Parathyroid adenoma (tissue), 2 donors: ENCODE measurements around the gene SLC23A2.

Experiments used
- H2AFZ ChIP-seq: fragments of 300-600 bp; sonication (generic); one replicate; pipeline ENCODE4 v1.7.0; 2017; ENCODE audit warnings: antibody characterized with exemption, mild to moderate bottlenecking
- H3K27ac ChIP-seq: fragments of 300-600 bp; sonication (generic); one replicate; pipeline ENCODE4 v1.7.0; 2017
- H3K27me3 ChIP-seq: fragments of 300-600 bp; sonication (generic); one replicate; pipeline ENCODE4 v1.7.0; 2017; ENCODE audit warnings: low read length; ENCODE audit not compliant: control insufficient read depth, insufficient read depth
- H3K36me3 ChIP-seq: fragments of 300-600 bp; sonication (generic); one replicate; pipeline ENCODE4 v1.7.0; 2017; ENCODE audit warnings: low read length; ENCODE audit not compliant: control insufficient read depth, insufficient read depth
- H3K4me1 ChIP-seq: fragments of 300-600 bp; sonication (generic); one replicate; pipeline ENCODE4 v1.7.0; 2017; ENCODE audit warnings: control low read depth
- H3K4me2 ChIP-seq: fragments of 300-600 bp; sonication (generic); one replicate; pipeline ENCODE4 v1.7.0; 2017; ENCODE audit warnings: low read length
- H3K4me3 ChIP-seq: fragments of 300-600 bp; sonication (generic); one replicate; pipeline ENCODE4 v1.7.0; 2017; ENCODE audit warnings: low read depth, low read length
- H3K79me2 ChIP-seq: fragments of 300-600 bp; sonication (generic); one replicate; pipeline ENCODE4 v1.7.0; 2017; ENCODE audit warnings: control low read depth
- H3K9ac ChIP-seq: fragments of 300-600 bp; sonication (generic); one replicate; pipeline ENCODE4 v1.7.0; 2017; ENCODE audit warnings: mild to moderate bottlenecking
- H3K9me3 ChIP-seq: fragments of 300-600 bp; sonication (generic); one replicate; pipeline ENCODE4 v1.7.0; 2017; ENCODE audit warnings: low read length; ENCODE audit not compliant: control insufficient read depth
- CTCF ChIP-seq: fragments of 300-600 bp; sonication (generic); IDR thresholded peaks from one replicate; pipeline ENCODE4 v1.7.0; 2017; ENCODE audit warnings: antibody characterized with exemption, mild to moderate bottlenecking
- donor health status: primary hyperparathyroidism.

The SLC23A2 gene

DNA sequence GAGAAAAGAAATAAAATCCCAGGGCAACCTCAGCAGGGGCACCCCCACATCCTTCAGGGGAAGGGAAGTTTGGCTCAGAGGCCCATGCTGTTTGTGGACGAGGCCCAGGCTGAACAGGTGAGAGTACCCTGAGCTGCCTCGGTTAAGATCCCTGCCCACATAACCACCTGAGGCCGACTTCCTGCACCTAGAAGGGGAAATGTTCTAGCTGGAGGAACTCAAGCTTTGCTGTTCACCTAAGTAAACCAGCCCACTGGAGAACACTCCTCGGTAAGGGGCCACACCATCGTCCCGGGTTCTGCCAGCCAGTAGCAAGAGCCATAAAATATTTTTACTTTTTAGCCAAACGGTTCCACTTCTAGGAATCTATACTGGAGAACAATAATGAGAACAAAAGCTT lies 88.2 kb downstream of the SLC23A2 start:
- H3K27me3 ChIP-seq, result no peaks in the 10 kb centered on the region
- H3K36me3 ChIP-seq, result no peaks in the 10 kb centered on the region
- no peak overlapping the region for H2AFZ ChIP-seq
- no peak overlapping the region for H3K27ac ChIP-seq
- no peak overlapping the region for H3K9ac ChIP-seq
- no peak overlapping the region for H3K4me3 ChIP-seq
- H3K9me3 ChIP-seq, result no peaks in the 10 kb centered on the region
- TF ChIP-seq CTCF, result no peak
- H3K4me1 ChIP-seq, result no peaks in the 10 kb centered on the region
- H3K4me2 ChIP-seq, result no peak overlapping the region
- peaks cover 2% of the 10 kb centered on the region for H3K79me2 ChIP-seq

DNA sequence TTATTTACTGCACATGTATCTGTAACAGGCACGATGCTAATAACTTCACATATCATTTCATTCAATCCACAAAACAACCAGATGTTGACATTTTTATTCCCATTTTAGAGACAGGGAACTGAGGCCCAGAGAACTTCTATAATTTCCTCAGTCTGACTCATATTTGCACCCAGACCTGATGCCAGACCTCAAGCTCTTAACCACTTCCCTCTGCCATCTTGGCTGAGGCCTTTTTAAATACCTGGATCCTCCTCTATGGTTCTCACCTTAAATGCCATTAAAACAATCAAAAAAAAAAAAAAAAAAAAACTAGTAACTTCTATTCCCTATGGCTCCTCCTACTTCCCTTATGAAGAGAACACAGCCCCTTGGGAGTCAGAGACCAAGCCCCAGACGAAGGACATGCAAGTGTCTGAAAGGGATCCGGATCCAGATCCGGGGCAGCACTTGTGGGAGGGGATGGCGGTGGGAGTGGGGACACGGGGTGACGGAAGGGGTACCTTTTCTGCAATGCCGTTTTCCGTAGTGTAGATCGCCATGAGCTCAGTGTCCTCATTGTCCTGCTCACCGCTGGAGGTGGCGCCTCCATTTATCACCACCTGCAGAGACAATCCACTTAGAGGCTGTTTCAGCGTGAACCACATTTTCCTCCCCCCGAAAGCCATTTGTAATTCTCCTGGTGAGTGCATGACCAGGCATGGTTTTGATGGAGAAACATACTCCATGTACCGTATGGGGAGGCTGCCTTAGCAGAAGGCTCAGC lies 88.7 kb downstream of the SLC23A2 start:
- Histone ChIP-seq H3K9me3 (no peaks in the 10 kb centered on the region), H3K27ac (no peak overlapping the region), H3K27me3 (no peaks in the 10 kb centered on the region), H2AFZ (no peak overlapping the region), H3K9ac (no peak overlapping the region), H3K4me3 (no peak overlapping the region), H3K4me1 (no peaks in the 10 kb centered on the region), H3K36me3 (no peaks in the 10 kb centered on the region), H3K79me2 (peaks cover 2% of the 10 kb centered on the region), H3K4me2 (no peak overlapping the region)
- no peak for TF ChIP-seq CTCF

- H3K9me3 ChIP-seq, result no peaks in the 10 kb centered on the region
Measured at GRCh38 chr20:4910951-4911350, 90.4 kb downstream of the SLC23A2 start.

GRCh38 chr20:4905613-4906012 lies 95.7 kb downstream of the SLC23A2 start:
- Histone ChIP-seq H3K79me2 (peaks cover 6% of the 10 kb centered on the region), H3K27me3 (no peaks in the 10 kb centered on the region), H3K4me3 (no peak overlapping the region), H3K9ac (no peak overlapping the region), H2AFZ (no peak overlapping the region), H3K36me3 (no peaks in the 10 kb centered on the region), H3K27ac (no peak overlapping the region), H3K4me2 (no peak overlapping the region), H3K4me1 (no peaks in the 10 kb centered on the region), H3K9me3 (no peaks in the 10 kb centered on the region)
- no peak for TF ChIP-seq CTCF

More at GRCh38 chr20:4910951-4911350, 90.4 kb downstream of the SLC23A2 start:
- Histone ChIP-seq H3K27me3 (no peaks in the 10 kb centered on the region), H3K4me3 (no peak overlapping the region), H3K4me2 (no peak overlapping the region), H3K9ac (no peak overlapping the region), H3K4me1 (no peaks in the 10 kb centered on the region), H3K79me2 (peaks cover 2% of the 10 kb centered on the region), H3K27ac (no peak overlapping the region), H2AFZ (no peak overlapping the region), H3K36me3 (no peaks in the 10 kb centered on the region)
- no peak for TF ChIP-seq CTCF

DNA sequence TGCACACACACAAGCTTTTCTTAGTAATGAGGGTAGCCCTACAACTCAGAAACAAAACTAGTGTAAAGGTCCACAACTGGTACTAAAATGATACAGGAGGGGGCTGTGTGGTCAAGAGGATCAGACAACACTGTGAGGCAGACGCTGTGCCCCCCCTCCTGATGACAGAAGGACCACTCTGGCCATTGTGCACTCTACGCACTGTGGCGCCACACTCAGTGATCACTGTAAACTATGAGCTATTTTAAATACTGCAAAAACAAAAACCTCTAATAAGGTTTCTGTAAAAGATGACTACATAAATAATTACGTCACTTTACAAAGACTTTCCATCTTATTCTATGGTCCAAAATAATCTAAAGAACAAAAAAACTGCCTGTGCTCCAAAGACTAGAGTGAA lies 96.1 kb downstream of the SLC23A2 start:
- no peaks in the 10 kb centered on the region for H3K9me3 ChIP-seq
- H2AFZ ChIP-seq, result no peak overlapping the region
- no peak for TF ChIP-seq CTCF

More for the DNA sequence above, 96.1 kb downstream of the SLC23A2 start:
- H3K4me2 ChIP-seq, result no peak overlapping the region
- no peak overlapping the region for H3K27ac ChIP-seq
- no peak overlapping the region for H3K9ac ChIP-seq
- H3K36me3 ChIP-seq, result no peaks in the 10 kb centered on the region
- no peaks in the 10 kb centered on the region for H3K27me3 ChIP-seq
- H3K4me1 ChIP-seq, result no peaks in the 10 kb centered on the region
- H3K79me2 ChIP-seq, result peaks cover 6% of the 10 kb centered on the region
- no peak overlapping the region for H3K4me3 ChIP-seq
